NOMO-1 treated with DMSO at 0.1 percent for 48 hours (cell line): ENCODE results near the gene CHN2.
A peak's percentile ranks its signal among the peaks of the same experiment; 100 is the strongest.

ENCODE experiments used
- DNase-seq: peaks from one replicate; lab custom pipeline; 2025; ENCODE audit not compliant: unreplicated experiment; lab: John Stamatoyannopoulos, UW

CHN2 gene

GRCh38 chr7:29194594-29195427 is at the start of gene CHN2:
CHN2 (plus strand) TSS chr7:29194775.
- peak; percentile 40 for DNase-seq

- DNase-seq = no peak
Measured at GRCh38 chr7:29145553-29146056, 49.0 kb upstream of the CHN2 start.

- peak; percentile 63 for DNase-seq
Measured at GRCh38 chr7:29146057-29146706, 48.4 kb upstream of the CHN2 start, which contains the start of gene CPVL. CPVL (minus strand) TSS chr7:29146537; CDS start chr7:29121061, 25,476 bp downstream.

- peak; percentile 66 for DNase-seq
Measured at GRCh38 chr7:29146888-29147609, 47.5 kb upstream of the CHN2 start.

- no peak for DNase-seq
Measured at GRCh38 chr7:29147821-29148220, 46.8 kb upstream of the CHN2 start.

GRCh38 chr7:29149036-29149435 is 45.5 kb upstream of the CHN2 start:
- DNase-seq = no peak

- no peak for DNase-seq
Measured at GRCh38 chr7:29150856-29151255, 43.7 kb upstream of the CHN2 start.

- DNase-seq = no peak
Measured at GRCh38 chr7:29154076-29154475, 40.5 kb upstream of the CHN2 start.

- no peak for DNase-seq
Measured at GRCh38 chr7:29156907-29157452, 37.6 kb upstream of the CHN2 start.

- DNase-seq = no peak
Measured at GRCh38 chr7:29158795-29159423, 35.7 kb upstream of the CHN2 start.

- no peak for DNase-seq
Measured at GRCh38 chr7:29160080-29160479, 34.5 kb upstream of the CHN2 start.

- DNase-seq = no peak
Measured at GRCh38 chr7:29161231-29161630, 33.3 kb upstream of the CHN2 start.

- DNase-seq = no peak
Measured at GRCh38 chr7:29162577-29162976, 32.0 kb upstream of the CHN2 start.

- no peak for DNase-seq
Measured at GRCh38 chr7:29163854-29164253, 30.7 kb upstream of the CHN2 start.

- no peak for DNase-seq
Measured at GRCh38 chr7:29167721-29168120, 26.9 kb upstream of the CHN2 start.

GRCh38 chr7:29170781-29171180 is 23.8 kb upstream of the CHN2 start:
- no peak for DNase-seq

GRCh38 chr7:29173458-29173857 is 21.1 kb upstream of the CHN2 start:
- DNase-seq = no peak

GRCh38 chr7:29177963-29178600 is 16.5 kb upstream of the CHN2 start:
- DNase-seq = peak; percentile 86

GRCh38 chr7:29179115-29179514 is 15.5 kb upstream of the CHN2 start:
- no peak for DNase-seq

GRCh38 chr7:29184599-29184998 is 10.0 kb upstream of the CHN2 start:
- DNase-seq = no peak
